Measurements from ENCODE around the gene TMIGD2. TPM values are rescaled to one million over a fixed set of nuclear protein-coding genes. Genes with fewer than 3 reads are reported as not detected.

TMIGD2 gene
- total RNA-seq, 1 donor from 2014 or later, result not detected

- peak; percentile 50 to 55 for DNase-seq (ENCODE audit: low spot score in 2 of 2)
- no peak for FAIRE-seq
Observed at GRCh38 chr19:4327252-4327876, 25.2 kb upstream of the TMIGD2 start.

DNA sequence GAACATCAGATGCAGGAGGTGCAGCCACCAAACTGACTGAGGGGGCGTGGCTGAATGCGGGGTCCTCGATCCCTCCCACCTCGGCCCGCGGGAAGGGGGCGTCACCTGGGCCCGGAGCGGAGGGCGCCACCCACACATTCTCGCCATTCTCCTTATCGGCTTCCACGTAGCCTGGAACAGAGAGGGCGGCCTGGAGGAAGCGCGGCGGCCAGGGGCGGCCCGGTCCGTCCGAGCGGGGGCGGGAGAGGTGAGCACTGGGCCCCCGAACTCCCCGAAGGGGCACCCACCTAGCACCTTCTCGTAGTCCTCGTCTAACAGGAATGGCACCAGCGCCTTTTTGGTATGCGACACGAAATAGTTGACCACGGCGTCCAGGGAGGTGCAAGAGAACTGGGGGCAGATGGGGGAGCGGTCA, 24.7 kb upstream of the TMIGD2 start:
- no peak for DNase-seq (ENCODE audit: low spot score in 2 of 2)
- no peak for FAIRE-seq

DNA sequence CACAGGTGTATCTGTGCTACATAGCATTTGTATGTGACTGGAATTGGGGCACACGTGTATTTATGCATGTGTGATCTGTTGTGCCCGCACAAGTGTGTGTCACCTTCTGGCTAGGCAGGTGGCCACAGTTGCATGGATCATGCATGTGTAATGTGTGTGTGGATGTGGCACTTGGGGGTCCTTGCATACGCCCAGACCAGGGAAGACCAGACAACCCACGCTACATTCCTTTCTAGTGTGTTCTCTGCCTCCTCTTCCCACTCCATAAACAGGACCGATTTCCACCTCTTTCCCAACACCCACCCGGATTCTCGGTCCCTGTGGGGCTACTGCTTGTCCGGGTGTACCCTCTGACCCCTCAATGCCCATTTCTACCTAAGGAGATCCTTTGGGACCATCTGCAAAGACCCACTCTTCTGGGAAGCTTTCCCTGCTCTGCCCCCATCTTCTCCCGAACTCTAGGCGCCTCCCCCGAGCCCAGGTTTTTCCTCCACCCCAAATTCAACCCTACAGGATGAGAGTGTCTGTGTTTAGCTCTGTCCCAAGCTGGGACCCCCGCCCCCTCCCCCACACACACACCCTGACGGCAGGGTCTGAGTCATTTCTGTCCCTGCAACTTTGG, 24.1 kb upstream of the TMIGD2 start:
- DNase-seq (ENCODE audit: low spot score in 2 of 2) (no peak), FAIRE-seq (no peak)

DNA sequence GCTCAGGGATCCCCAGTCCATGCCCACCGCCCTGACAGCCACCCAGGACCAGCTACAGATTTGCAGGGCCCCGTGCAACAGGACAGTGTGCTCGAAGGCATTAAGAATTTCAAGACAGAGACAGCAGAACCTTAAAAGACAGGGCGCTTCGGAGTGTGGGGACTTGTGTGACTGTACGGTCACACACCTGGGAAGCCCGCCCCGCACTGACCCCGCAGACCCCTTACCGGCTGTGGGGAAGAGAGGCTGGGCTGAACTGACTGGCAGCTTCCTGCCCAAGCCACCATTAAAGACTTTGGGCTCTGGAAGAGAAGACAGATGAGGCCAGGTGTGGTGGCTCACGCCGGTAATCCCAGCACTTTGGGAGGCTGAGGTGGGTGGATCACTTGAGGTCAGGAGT, 22.0 kb upstream of the TMIGD2 start:
- no peak for FAIRE-seq

DNA sequence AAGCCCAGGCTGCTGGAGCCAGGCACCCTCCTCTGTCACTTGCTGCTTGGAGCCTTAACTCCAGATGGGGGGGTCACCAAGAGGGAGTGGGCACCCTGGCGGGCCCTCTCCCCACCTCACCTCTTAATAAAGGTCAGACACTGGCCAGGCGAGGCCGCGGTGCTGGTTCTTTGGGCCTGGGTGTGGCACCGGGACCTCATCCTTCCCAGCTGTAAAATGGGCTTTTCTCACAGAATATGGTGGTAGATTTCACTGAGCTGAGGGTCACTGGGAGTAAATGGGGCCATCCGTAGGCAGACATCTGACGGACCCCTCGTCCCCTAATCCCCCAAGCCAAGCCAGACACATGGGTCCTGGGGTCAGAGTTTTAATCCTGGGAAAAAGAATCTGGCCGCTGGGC, 21.5 kb upstream of the TMIGD2 start:
- no peak for DNase-seq (ENCODE audit: low spot score in 2 of 2)
- FAIRE-seq, result no peak

More for the DNA sequence above, 22.0 kb upstream of the TMIGD2 start:
- no peak for DNase-seq (ENCODE audit: low spot score in 2 of 2)

GRCh38 chr19:4322942-4323665, 20.9 kb upstream of the TMIGD2 start:
- no peak for FAIRE-seq
- DNase-seq (ENCODE audit: low spot score in 2 of 2), result no peak

GRCh38 chr19:4320419-4320818, 18.2 kb upstream of the TMIGD2 start:
- FAIRE-seq, result no peak

DNA sequence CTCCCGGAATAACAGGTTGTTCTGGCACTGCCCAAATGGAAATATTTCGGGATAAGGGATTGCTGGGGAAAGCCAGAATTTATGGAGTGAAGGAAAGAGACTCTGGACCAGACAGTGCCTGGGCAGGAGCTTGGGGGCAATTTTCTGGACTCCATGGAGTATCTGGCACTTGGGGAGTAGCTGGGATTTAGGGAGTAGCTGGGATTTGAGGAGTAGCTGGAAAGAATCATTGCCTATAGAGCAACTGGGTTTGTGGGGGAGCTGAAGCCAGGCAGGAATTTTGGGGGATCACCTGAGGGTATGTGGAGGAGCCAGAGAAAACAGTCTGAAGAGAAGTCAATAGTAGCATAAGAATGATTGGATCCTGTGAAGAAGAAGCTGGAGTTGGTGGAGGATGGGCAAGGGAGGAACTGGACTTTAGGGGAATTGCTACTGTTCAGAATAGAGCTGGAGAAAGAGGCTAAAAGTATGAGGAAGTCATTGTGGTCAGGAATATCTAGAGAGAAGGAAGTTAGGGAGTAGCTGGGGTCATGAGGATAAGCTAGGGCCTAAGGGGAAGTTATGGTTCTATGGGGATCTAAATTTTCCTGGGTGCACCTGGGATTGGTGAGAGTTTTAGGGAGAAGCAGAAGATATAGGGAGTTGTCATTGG, 17.0 kb upstream of the TMIGD2 start:
- DNase-seq (ENCODE audit: low spot score in 2 of 2) (no peak), FAIRE-seq (no peak)

More at GRCh38 chr19:4320419-4320818, 18.2 kb upstream of the TMIGD2 start:
- no peak for DNase-seq (ENCODE audit: low spot score in 2 of 2)

DNA sequence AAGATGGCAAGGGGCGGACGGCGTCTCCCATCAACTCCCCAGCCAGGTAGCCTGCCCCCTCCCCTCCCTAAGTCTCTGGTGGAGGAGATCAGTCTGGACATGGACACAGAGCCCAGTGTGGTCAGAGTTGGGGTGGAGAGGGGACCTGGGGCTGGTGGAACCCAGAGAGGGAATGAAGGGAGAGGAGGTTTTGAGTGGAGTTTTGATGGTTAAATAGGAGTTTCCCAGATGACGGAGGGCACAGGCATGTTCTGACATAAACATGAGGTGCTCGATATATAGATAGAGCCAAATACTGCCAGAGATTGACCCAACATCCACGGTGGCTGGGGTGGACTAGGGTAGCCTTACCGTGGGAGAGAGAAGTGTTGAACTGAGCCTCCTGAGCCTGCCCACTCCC, 16.3 kb upstream of the TMIGD2 start:
- DNase-seq (ENCODE audit: low spot score in 2 of 2) (no peak), FAIRE-seq (no peak)

DNA sequence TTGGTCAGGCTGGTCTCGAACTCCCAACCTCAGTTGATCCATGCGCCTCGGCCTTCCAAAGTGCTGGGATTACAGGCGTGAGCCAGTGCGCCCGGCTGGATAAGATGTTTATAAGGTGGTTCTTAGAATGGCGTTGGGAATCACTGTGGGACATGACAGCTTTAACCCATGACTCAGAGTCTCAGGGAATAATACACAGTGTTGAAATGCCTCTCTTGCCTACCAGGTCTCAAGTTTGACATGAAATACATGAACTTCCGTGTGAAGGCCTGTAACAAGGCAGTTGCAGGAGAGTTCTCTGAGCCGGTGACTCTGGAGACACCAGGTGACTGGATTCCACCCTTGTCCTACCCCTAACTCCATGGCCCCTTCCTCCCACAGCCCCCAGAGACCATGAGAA, 14.8 kb upstream of the TMIGD2 start:
- no peak for FAIRE-seq
- DNase-seq (ENCODE audit: low spot score in 2 of 2), result no peak

GRCh38 chr19:4313847-4314490, 11.8 kb upstream of the TMIGD2 start:
- DNase-seq (ENCODE audit: low spot score in 2 of 2) (no peak), FAIRE-seq (no peak)

DNA sequence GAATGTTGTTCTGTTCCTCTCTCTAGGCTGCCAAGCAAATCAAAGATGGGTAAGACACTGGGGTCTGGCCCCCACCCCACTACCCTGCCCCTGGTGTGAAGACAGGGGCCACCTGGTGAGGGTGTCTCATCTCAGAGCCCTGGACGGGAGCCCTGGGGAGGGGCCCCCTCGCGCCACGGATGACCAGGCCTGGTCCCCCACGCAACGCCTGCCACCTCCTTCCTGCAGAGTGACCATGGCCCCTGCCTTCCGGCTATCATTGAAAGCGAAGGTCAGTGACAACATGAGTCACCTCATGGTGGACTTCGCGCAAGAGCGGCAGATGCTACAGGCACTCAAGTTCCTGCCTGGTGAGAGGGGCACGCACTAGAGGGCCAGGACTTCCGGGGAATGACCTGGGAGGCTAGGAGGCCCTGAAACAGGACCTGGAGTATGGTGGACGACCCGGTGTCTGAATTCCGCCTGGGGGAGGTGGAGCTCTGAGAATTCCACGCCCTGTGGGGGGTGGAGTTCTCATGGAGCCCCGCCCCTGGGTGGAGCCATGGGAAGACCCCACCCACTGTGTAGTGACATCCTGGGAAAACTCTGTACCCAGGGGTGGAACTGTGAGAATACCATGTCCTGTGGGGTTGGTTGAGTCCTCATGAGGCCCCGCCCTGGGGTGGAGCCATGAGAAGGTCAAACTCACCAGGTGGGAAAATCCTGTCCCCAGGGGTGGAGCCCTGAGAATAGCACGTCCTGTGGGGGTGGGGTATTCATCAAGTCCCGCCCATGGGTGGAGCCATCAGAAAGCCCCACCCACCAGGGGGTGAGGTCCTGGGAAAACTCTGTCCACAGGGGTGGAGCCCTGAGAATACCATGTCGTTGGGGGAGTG, 8.3 kb upstream of the TMIGD2 start:
- DNase-seq (ENCODE audit: low spot score in 2 of 2) (no peak), FAIRE-seq (no peak)

GRCh38 chr19:4305659-4306058, 3.5 kb upstream of the TMIGD2 start:
- FAIRE-seq (no peak), DNase-seq (ENCODE audit: low spot score in 2 of 2) (no peak)

GRCh38 chr19:4305257-4305612, 3.0 kb upstream of the TMIGD2 start:
- FAIRE-seq, result no peak
- DNase-seq (ENCODE audit: low spot score in 2 of 2), result no peak

DNA sequence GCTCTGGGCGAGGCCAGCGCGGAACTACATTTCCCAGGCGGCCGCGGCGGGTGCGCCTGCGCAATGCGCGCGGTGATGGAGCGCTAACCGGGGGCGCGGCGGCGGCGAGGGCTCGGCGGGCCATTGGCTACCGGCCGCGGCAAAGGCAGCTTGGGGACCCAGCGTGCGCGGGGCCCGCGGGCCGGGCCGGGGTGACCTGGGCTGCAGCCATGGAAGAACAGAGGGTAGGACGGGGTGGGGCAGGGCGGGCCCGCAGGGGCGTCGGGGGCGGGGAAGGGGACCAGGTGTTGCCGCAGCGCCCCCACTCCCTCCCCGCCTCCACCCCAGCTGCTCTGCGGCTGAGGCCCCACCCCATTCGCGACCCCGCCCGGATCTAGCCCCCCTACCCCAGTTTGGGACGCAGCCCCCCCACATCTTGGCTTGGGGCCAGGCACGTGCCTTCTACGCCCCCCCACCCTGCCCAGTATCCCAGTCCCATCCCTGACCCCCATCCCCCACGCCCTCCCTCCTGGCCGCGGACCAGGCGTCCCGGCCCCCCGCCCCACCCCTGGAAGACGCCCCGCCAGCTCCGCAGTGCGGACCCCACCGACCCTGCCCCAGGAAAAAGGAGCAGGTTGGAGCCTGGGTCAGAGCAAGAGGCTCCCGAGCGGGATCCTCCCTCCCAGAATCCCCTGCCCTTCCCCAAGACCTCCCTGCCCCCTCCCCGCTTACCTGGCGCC, 2.5 kb upstream of the TMIGD2 start, which contains the start of gene FSD1:
FSD1 (plus strand) TSS at position 61 of the 719 bp plus-strand sequence; CDS start at position 210, 149 bp downstream.
- no peak for FAIRE-seq
- DNase-seq (ENCODE audit: low spot score in 2 of 2), result peak; percentile 83 to 89

GRCh38 chr19:4303819-4304537, 1.8 kb upstream of the TMIGD2 start:
- FAIRE-seq, result no peak
- no peak for DNase-seq (ENCODE audit: low spot score in 2 of 2)

DNA sequence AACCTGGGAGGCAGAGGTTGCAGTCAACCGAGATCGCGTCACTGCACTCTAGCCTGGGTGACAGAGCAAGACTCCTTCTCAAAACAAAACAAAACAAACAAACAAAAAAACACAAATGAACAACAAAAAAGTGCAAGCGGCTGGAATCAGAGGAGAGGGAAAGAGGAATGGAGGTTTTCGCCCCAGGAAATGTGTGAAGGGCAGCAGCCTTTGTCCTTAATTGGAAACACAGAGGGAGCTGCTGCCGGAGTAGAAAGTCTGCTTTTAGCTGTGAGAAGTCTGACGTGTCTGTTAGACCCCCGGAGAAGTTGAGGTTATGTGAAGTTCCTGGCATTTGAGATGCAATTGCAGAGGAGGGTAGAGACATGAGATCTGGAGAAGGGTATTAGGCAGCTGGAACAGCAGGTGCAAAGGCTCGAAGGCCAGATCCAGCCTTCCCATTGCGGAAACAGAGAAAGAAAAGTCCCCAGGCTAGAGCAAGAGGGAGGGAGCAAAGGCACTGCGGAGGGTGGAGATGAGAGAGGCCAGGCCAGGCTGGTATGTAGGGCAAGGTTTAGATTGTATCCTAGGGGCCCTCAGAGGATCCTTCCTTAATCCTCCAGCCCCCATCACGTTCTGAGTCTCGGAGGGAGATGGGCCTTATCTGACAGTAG, 473 bp downstream of the TMIGD2 start:
- no peak for DNase-seq (ENCODE audit: low spot score in 2 of 2)
- FAIRE-seq, result no peak

DNA sequence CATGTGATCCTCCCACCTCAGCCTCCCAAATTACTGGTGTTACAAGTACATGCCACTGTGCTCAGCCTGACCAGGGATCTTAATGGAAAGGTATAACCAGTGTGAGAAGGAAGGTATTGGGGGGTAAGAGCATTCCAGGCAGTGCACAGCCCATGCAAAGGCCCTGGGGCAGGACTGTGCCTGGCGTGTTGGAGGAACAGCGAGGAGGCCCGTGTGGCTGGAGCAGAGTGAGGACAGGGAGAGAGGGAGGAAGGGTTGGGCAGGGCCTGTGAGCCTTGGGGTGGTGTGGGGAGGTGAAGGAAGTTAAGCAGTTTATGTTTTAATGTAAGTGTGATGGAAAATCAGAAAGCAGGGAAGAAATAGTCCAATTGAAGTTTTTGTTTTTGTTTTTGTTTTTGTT, 1.6 kb downstream of the TMIGD2 start:
- FAIRE-seq, result no peak
- no peak for DNase-seq (ENCODE audit: low spot score in 2 of 2)

All from frontal cortex (tissue), 4 donors.